ENCODE results near the gene KRT76.

GRCh38 chr12:52806821-52807543, 29.8 kb upstream of the KRT76 start:
- TF ChIP-seq CTCF (IDR thresholded peaks at IDR 0.05 in 4 of 5, conservative IDR thresholded peaks at IDR 0.05 in 1 of 5) (no peak), POLR2A (IDR thresholded peaks at IDR 0.05) (no peak)

All from gastrocnemius medialis (tissue), 4 donors.